ENCODE results near the gene TP53BP2.

GRCh38 chr1:223783676-223784075 lies 62.1 kb downstream of the TP53BP2 start:
- TF ChIP-seq SP1 (IDR thresholded peaks at IDR 0.05) (no peak), FOXK2 (IDR thresholded peaks at IDR 0.05) (no peak), HDGF (IDR thresholded peaks at IDR 0.05; ENCODE audit: borderline replicate concordance) (no peak), LEF1 (IDR thresholded peaks at IDR 0.05; ENCODE audit: borderline replicate concordance) (no peak), BHLHE40 (IDR thresholded peaks at IDR 0.05; ENCODE audit: borderline replicate concordance) (no peak), SUZ12 (IDR thresholded peaks at IDR 0.05) (no peak), NFRKB (IDR thresholded peaks at IDR 0.05) (no peak), ZNF384 (IDR thresholded peaks at IDR 0.05) (no peak), L3MBTL2 (conservative IDR thresholded peaks at IDR 0.05) (no peak), PKNOX1 (IDR thresholded peaks at IDR 0.05) (no peak), ELF4 (IDR thresholded peaks at IDR 0.05) (no peak), CTBP1 (IDR thresholded peaks at IDR 0.05; ENCODE audit: borderline replicate concordance) (no peak), FOXA1 (IDR thresholded peaks at IDR 0.05) (no peak), FOXM1 (IDR thresholded peaks at IDR 0.05; ENCODE audit: borderline replicate concordance) (no peak)

All from HEK293T (cell line).